Suprapubic skin (tissue), 4 donors: ENCODE data around the gene KHDC4.

Source experiments
- CTCF ChIP-seq, 2 donors: fragments of 200-600 bp in 1 of 2; fragments of 450-650 bp in 1 of 2; sonication (generic) in 1 of 2; IDR thresholded peaks; one replicate each; pipeline ENCODE4 v1.5.1; 2016 to 2019; ENCODE audit warnings: antibody characterized with exemption in 2 of 2, mild to moderate bottlenecking in 1 of 2, moderate library complexity in 1 of 2
- EP300 ChIP-seq: sonication (generic); formaldehyde crosslinking; IDR thresholded peaks from one replicate; pipeline ENCODE4 v1.6.1; 2017; ENCODE audit warnings: antibody characterized with exemption
- POLR2A ChIP-seq, 2 donors: fragments of 450-650 bp; IDR thresholded peaks; one replicate each; pipeline ENCODE4 v1.6.1; 2017; ENCODE audit warnings: antibody characterized with exemption in 2 of 2, mild to moderate bottlenecking in 2 of 2, moderate library complexity in 2 of 2
- POLR2AphosphoS5 ChIP-seq, 3 donors: sonication (generic); formaldehyde crosslinking; IDR thresholded peaks; one replicate each; pipeline ENCODE4 v1.6.1; 2017; ENCODE audit warnings: antibody characterized with exemption in 3 of 3

- TF ChIP-seq CTCF (IDR thresholded peaks at IDR 0.05) (no peak), POLR2A (IDR thresholded peaks at IDR 0.05) (no peak), POLR2AphosphoS5 (IDR thresholded peaks at IDR 0.05) (no peak), EP300 (no peak)
These were observed 13.1 kb upstream of the KHDC4 start for GRCh38 chr1:155947292-155947691.
